Fibroblast of lung (primary cell): ENCODE results near the gene MACROD1.

ENCODE experiments used
- CTCF ChIP-seq, 2 donors: IDR thresholded peaks in 1 of 2; conservative IDR thresholded peaks in 1 of 2; 1 replicate in 1 of 2; 2 replicates in 1 of 2; pipeline ENCODE4 v1.5.1; 2011 to 2012; ENCODE audit warnings: low read length in 2 of 2, control low read depth in 1 of 2, inconsistent platforms in 1 of 2, low read depth in 1 of 2, mild to moderate bottlenecking in 1 of 2
- EZH2 ChIP-seq: IDR thresholded peaks from 2 replicates; pipeline ENCODE4 v1.5.1; 2012; ENCODE audit warnings: low read length, control low read depth, mild to moderate bottlenecking; ENCODE audit errors: missing control alignments

- TF ChIP-seq EZH2, result no peak
- TF ChIP-seq CTCF (conservative IDR thresholded peaks at IDR 0.05 in 1 of 2, IDR thresholded peaks at IDR 0.05 in 1 of 2; ENCODE audit: low read depth in 1 of 2, low read length in 2 of 2), result no peak
Observed at GRCh38 chr11:64124147-64124546, 41.8 kb downstream of the MACROD1 start.
